COLO829 (cell line): Measurements from ENCODE around the gene NUP58.

Experiments
- DNase-seq: peaks from one replicate; pipeline ENCODE4 v3.0.0; 2012; ENCODE audit warnings: low spot score

The NUP58 gene

DNA sequence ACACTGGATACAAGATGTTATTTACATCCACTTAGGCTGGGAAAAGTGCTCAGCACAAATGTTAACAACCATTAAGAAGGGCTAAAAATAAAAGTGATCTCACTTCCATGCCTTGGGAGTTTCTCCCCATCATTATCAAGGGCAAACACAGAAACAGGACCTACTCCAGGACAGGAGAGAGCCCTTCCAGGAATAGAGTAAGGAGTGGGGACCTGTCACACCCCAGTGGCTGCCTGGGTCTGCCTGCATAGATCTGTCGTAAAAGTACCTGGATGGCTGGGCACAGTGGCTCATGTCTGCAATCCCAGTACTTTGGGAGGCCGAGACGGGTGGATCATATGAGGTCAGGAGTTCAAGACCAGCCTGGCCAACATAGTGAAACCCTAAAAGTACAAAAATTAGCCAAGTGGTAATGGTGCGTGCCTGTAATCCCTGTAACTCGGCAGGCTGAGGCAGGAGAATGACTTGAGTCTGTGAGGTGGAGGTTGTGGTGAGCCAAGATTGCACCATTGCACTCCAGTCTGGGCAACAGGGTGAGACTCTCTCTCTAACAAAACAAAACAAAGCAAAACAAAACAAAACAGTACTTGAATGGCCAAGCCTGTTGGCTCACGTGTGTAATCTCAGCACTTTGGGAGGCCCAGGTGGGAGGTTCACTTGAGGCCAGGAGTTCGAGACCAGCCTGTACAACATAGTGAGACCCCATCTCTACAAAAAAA, 76.0 kb downstream of the NUP58 start:
- DNase-seq = no peak

DNA sequence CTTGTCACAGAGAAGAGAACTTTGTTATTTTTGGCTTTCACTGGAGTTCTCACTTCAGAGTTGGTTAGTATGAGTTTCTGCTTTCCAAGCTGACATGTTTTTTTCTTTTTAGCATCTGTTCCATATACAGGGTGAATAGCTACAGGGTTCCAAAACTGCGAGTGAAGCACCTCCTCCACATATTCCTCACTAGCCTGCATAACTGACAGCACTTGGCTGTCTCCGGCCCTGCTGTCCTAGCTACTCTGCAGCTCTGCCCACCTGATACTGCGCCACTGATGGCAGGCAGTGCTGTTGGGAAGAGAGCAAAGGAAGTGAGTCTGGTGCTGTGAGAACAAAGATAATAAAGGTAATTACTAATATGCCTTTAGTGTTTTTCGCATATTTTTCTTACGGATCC, 77.1 kb downstream of the NUP58 start:
- DNase-seq = no peak

DNA sequence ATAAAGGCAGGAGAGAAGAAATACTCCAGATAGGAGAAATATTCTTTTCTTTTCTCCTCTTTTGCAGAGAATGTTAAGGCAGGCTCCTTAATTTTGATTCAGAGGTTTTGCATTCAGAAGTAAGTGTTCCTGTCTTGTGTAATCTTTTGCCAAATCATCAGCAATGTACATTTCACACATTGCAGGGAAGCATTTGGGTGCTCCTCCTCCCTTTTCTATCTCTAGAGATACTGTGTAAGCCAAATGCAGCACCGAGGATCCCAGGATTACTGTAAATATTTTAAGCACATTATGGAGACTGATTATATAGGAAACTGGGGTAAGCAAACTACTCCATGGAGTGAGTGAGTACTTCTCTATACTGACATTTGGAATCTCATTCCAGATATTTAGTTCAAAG, 77.6 kb downstream of the NUP58 start:
- no peak for DNase-seq

DNA sequence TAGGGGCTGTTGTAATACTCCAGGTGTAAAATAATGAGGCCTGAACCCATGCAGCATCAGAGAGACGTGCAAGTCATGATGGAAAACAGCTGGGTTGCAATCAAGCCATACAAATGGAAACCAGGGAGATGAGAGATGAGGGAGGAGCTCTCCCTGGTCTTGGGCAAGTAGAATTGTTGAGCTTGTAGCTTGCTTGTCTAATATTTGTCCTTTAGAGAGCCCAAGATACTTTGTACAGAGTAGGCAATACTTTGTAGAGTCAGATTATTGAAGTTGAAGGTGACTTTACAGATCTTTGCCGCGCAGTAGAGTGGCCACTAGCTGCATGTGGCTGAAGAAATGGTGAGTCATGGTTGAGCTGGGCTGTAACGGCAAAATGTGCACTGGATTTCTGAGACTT, 78.7 kb downstream of the NUP58 start:
- DNase-seq = no peak

DNA sequence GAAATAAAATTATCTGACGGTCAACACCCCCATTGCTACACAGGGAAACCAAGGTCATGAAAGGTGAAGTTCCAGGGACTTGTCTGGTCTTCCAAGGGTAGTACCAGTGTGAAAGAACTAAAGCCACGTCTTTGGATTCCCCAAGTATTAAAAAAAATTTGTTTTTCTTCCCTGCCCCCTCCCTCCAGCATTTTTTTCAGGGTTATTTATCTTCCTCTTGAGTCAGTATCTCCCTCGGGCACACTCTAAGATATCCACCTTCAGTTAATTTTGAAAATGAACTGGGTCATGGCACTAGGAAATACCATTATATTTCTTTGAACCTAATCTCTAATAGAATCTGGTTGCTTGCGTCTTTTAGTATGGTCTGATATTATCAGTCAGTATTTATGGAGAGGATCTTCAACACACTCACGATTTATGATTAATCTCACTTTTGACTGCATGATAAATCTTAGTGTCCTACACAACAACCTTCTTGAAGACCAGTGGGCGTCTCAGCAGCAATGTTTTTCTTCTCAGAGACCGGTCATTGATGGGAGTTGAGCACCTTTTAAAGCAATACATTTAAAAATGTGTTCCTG, 79.4 kb downstream of the NUP58 start:
- no peak for DNase-seq

DNA sequence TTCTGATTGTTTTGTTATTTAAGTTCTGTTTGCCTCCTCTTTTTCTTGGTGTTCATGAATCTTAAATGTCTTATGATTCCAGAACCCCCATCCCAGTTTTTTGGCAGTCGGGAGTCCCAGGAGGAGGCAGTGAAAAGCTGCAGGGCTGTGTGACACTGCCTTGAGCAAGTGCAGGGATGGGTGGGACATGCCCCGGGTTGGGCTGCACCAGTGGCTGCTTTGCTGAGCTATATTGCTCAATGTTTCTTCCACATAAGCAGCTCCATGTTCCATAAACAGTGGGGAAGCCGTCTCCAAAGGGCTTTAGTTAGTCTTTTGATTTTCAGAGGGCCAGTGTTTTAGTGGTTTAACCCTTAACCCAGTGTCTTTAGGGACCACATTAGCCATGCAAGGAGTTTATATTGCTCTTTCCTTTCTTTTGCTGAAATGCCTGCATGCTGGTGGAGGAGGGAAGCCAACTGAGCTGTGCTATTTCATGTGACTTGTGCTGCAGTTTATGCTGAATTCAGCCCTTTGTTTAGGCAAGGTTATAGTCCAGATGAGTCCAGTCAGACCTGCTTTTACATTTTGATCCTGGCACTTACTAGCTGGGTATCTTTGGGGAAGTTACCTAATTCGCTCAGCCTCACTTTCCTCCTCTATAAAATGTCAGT, 83.5 kb downstream of the NUP58 start:
- peak; percentile 35 for DNase-seq

DNA sequence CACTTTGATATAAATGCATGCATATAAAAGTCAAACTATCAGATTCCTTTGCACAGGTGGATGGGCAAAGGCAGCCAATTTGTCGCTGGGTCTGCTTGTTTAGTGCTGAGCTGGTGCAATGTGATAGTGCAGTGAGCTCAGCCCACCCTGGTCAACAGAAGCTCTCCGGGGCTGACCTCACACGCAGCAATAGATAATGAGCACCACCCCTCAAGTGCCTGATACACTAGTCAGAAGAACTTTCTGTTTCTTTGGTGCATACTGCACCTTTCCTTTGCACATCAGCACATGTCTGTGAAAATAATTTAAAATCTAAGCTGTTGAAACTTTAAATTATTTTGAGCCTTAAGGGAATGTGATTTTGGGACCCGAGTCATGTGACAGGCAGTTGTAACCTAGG, 90.5 kb downstream of the NUP58 start:
- no peak for DNase-seq
